Left ventricle myocardium superior (tissue), 1 donor: ENCODE data around the gene CCDC18. TPM values are rescaled to one million over a fixed set of nuclear protein-coding genes. Genes with fewer than 3 reads are reported as not detected.
"Not testable (repeated sequence)": the region's sequence is repeated elsewhere in the genome, so short reads cannot be mapped to it uniquely, and the experiment has no call there.

Experiments
- ATAC-seq: fragments of 200-7000 bp; cut with Tn5 transposase; one replicate; pipeline ENCODE4 v1.9.1; 2020; ENCODE audit warnings: mild to moderate bottlenecking, moderate library complexity
- DNase-seq: peaks from one replicate; pipeline ENCODE4 v3.0.0-alpha.2; 2020
- intact Hi-C: fragments of 100-400 bp; cut with micrococcal nuclease; formaldehyde crosslinking; loops from one replicate; pipeline ENCODE4 v1.11.0; 2022
- long read RNA-seq: library from polyadenylated mRNA; unstranded; transcript quantifications from one replicate; pipeline ENCODE4 v2.0.0, GENCODE V29; 2021
- total RNA-seq: library from RNA; stranded (reverse); fragmentation: NEBNext Ultra II Directional; extraction: Animal tissue kit (Norgen Biotek cat#: 25700); gene quantifications from one replicate; pipeline ENCODE4 v1.2.1, GENCODE V29; 2021
- donor health status: DM: no; HTN: yes; CAD: no; lungs with severe emphysema.

Gene CCDC18
- total RNA-seq: 2.9 TPM
- long read RNA-seq, partial matches to known transcripts: 3 of 4 reads
- long read RNA-seq, other reads (novel, unspliced or antisense): 1 of 4 reads

GRCh38 chr1:93180723-93181613 is at the start of gene CCDC18:
Gene CCDC18 (plus strand): TSS chr1:93180724. CDS start chr1:93183362, 2,638 bp downstream.
- ATAC-seq (no peak), DNase-seq (no peak)
- intact Hi-C loops: no loop called here

- no peak for ATAC-seq
- intact Hi-C loops: no loop called here
Observed at GRCh38 chr1:93132638-93133037, 47.9 kb upstream of the CCDC18 start.

GRCh38 chr1:93136445-93136844 is 44.1 kb upstream of the CCDC18 start:
- ATAC-seq: no peak
- intact Hi-C loops: no loop called here
- no peak for DNase-seq

More at GRCh38 chr1:93132638-93133037, 47.9 kb upstream of the CCDC18 start:
- DNase-seq: no peak

- intact Hi-C loops: no loop called here
- ATAC-seq (no peak), DNase-seq (no peak)
Observed at GRCh38 chr1:93137604-93138292, 42.8 kb upstream of the CCDC18 start.

GRCh38 chr1:93140106-93140505 is 40.4 kb upstream of the CCDC18 start:
- ATAC-seq: no peak
- intact Hi-C loops: no loop called here
- DNase-seq: no peak

- ATAC-seq: no peak
Observed at GRCh38 chr1:93142161-93142560, 38.4 kb upstream of the CCDC18 start.

GRCh38 chr1:93143136-93143535 is 37.4 kb upstream of the CCDC18 start:
- no peak for ATAC-seq
- intact Hi-C loops: no loop called here
- no peak for DNase-seq

More at GRCh38 chr1:93142161-93142560, 38.4 kb upstream of the CCDC18 start:
- intact Hi-C loops: no loop called here
- DNase-seq: no peak

- intact Hi-C loops: no loop called here
- no peak for DNase-seq
- ATAC-seq: no peak
Observed at GRCh38 chr1:93143769-93144168, 36.8 kb upstream of the CCDC18 start.

GRCh38 chr1:93148001-93148400 is 32.5 kb upstream of the CCDC18 start:
- intact Hi-C loops: no loop called here
- ATAC-seq (no peak), DNase-seq (no peak)

GRCh38 chr1:93150729-93151128 is 29.8 kb upstream of the CCDC18 start:
- intact Hi-C loops: no loop called here
- DNase-seq (no peak), ATAC-seq (no peak)

- ATAC-seq (no peak), DNase-seq (no peak)
- intact Hi-C loops: no loop called here
Observed at GRCh38 chr1:93151474-93151873, 29.1 kb upstream of the CCDC18 start.

- intact Hi-C loops: no loop called here
- DNase-seq (no peak), ATAC-seq (no peak)
Observed at GRCh38 chr1:93152835-93153234, 27.7 kb upstream of the CCDC18 start.

- ATAC-seq (no peak), DNase-seq (no peak)
- intact Hi-C loops: no loop called here
Observed at GRCh38 chr1:93154898-93155297, 25.6 kb upstream of the CCDC18 start.

- no peak for ATAC-seq
- DNase-seq: no peak
Observed at GRCh38 chr1:93155335-93155734, 25.2 kb upstream of the CCDC18 start.

GRCh38 chr1:93159337-93159736 is 21.2 kb upstream of the CCDC18 start:
- intact Hi-C loops: no loop called here
- no peak for DNase-seq
- ATAC-seq: no peak

More at GRCh38 chr1:93155335-93155734, 25.2 kb upstream of the CCDC18 start:
- intact Hi-C loops: no loop called here

GRCh38 chr1:93163314-93163713 is 17.2 kb upstream of the CCDC18 start:
- intact Hi-C loops, ATAC-seq, DNase-seq: not testable (repeated sequence)

GRCh38 chr1:93164816-93165215 is 15.7 kb upstream of the CCDC18 start:
- intact Hi-C loops: no loop called here
- peak; percentile 88 for ATAC-seq
- no peak for DNase-seq

- intact Hi-C loops, DNase-seq, ATAC-seq: not testable (repeated sequence)
Observed at GRCh38 chr1:93165895-93166294, 14.6 kb upstream of the CCDC18 start.

- no peak for ATAC-seq
- intact Hi-C loops: no loop called here
- no peak for DNase-seq
Observed at GRCh38 chr1:93167006-93167405, 13.5 kb upstream of the CCDC18 start.

- ATAC-seq, DNase-seq: not testable (repeated sequence)
- intact Hi-C loops: loop anchor here (10.0 kb wide), 1 partner anchor 85 kb away; no protein-coding TSS in a partner anchor
Observed at GRCh38 chr1:93170141-93170678, 10.3 kb upstream of the CCDC18 start.
